ENCODE measurements around the gene HNRNPU.

- no peak for TF ChIP-seq REST (IDR thresholded peaks at IDR 0.05; ENCODE audit: insufficient replicate concordance, low read depth)
- no peak for TF ChIP-seq CTCF (IDR thresholded peaks at IDR 0.05; ENCODE audit: insufficient read depth, low read length)
- no peak for TF ChIP-seq POLR2AphosphoS5 (IDR thresholded peaks at IDR 0.05; ENCODE audit: low read depth)
These were observed 37.6 kb downstream of the HNRNPU start for GRCh38 chr1:244826712-244827111.
